Right cardiac atrium (tissue), 5 donors: ENCODE data around the gene PHYHD1. TPM values are rescaled to one million over a fixed set of nuclear protein-coding genes. Genes with fewer than 3 reads are reported as not detected.

ENCODE experiments used
- ATAC-seq, 2 donors: fragments of 200-7000 bp; cut with Tn5 transposase; one replicate each; pipeline versions ENCODE4 v1.8.0 to v1.9.1; 2020; ENCODE audit warnings: moderate library complexity in 2 of 2, mild to moderate bottlenecking in 1 of 2
- DNase-seq, 3 donors: peaks; one replicate each; pipeline ENCODE4 v3.0.0-alpha.2; 2020
- H3K27ac ChIP-seq: one replicate; pipeline ENCODE4 v1.5.1; 2013; ENCODE audit warnings: mild to moderate bottlenecking, low read length, control low read depth, moderate library complexity
- H3K27me3 ChIP-seq: one replicate; pipeline ENCODE4 v1.6.1; 2013; ENCODE audit not compliant: control insufficient read depth, insufficient read depth
- H3K4me1 ChIP-seq: one replicate; pipeline ENCODE4 v1.6.1; 2013; ENCODE audit warnings: low read length; ENCODE audit not compliant: control insufficient read depth, insufficient read depth
- H3K4me3 ChIP-seq: one replicate; pipeline ENCODE4 v1.5.1; 2013; ENCODE audit warnings: low read length, control low read depth
- H3K9me3 ChIP-seq: one replicate; pipeline ENCODE4 v1.6.1; 2013; ENCODE audit warnings: low read length; ENCODE audit not compliant: control insufficient read depth
- WGBS: extraction: QIAGEN DNeasy Blood & Tissue Kit; methylation state at CpG from one replicate; pipeline ENCODE4 v1.1.7; 2013; 5-methylcytosine and 5-hydroxymethylcytosine counted together
- intact Hi-C, 4 donors: fragments of 100-400 bp; cut with DNase I; formaldehyde crosslinking; loops; one replicate each; pipeline versions ENCODE4 v1.11.0 to v1.14.0; 2022 to 2023
- polyA plus RNA-seq: library from polyadenylated mRNA; stranded (reverse); fragments of 200-250 nt; gene quantifications from one replicate; pipeline ENCODE4 v1.2.3, GENCODE V29; 2013
- total RNA-seq, 4 donors: library from RNA; stranded (reverse); fragmentation: NEBNext Ultra II Directional; extraction: Animal tissue kit (Norgen Biotek cat#: 25700); gene quantifications; one replicate each; pipeline ENCODE4 v1.2.1, GENCODE V29; 2021
- donor health status: healthy with polysubstance abuse.
- donor health status: DM: no; HTN: yes; CAD: no.
- donor health status: DM: no; HTN: no; CAD: no.
- donor health status: DM: no; HTN: yes; CAD: no; lungs with severe emphysema.
- donor health status: DM: yes; HTN: yes; CAD: no.

Gene PHYHD1
- total and polyA plus RNA-seq, 5 donors: 30.4 to 64.4 (median 38.8) TPM

DNA sequence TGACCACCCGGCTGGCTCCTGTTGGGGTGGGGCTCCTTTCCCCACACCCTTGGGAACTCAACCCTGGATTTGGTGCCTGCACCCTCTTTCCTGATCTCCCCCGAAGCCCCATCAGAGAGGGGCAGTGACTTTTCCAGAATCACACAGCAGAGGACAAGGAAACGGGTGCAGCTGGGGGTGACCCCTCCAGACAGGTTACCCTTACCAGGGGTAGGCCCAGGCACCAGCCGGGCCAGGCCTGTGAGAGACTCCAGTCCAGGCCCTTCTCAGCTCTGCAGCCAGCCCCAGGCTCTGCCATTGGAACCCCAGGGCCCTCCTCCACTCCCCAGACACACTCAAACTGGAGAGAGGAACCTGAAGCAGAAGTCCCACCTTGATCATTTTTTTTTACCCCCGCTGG is 19.0 kb upstream of the PHYHD1 start:
- H3K27me3 ChIP-seq: no peaks in the 10 kb centered on the region
- peaks cover 14% of the 10 kb centered on the region for H3K4me1 ChIP-seq
- intact Hi-C loops: no loop called here
- WGBS: 87% methylated on average over 5 of the region's 5 CpGs
- no peak overlapping the region for H3K4me3 ChIP-seq
- H3K27ac ChIP-seq: no peak overlapping the region
- ATAC-seq: no peak
- no peaks in the 10 kb centered on the region for H3K9me3 ChIP-seq
- no peak for DNase-seq

DNA sequence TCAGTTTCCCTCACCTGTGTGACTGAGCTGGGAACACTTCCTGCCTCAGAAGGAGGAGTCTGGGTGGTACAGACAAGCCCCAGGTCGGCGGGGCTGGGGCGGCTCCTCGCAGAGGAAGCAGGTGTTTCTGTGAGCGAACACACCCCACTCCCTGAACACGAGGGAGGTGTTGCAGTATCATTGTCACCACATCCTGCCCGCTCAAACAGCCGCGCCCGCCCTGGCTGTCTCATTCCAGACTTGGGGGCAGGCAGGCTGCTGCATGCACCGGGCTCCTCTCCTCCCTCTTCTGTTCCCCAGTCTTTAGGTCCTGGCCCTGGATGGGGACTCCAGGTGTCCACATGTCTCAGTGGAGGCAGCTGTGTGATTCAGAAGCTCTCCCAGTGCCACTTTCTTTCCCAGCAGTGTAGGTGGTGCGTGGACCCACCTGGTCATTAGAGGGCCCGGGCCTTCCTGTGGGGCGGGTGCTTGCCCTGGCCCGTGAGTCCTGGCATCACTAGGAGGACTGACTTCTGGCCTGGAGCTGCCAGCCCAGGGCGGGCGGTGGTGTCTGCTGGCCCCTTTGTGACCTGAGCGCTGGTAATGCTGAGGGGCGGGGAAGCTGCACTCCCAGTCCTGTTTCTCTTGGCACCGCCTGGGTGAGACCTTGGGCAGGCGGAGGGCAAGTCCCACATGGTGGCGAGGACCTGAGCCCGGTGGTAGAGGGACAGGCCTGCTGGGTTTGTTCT is 18.3 kb upstream of the PHYHD1 start:
- H3K4me1 ChIP-seq: peaks cover 14% of the 10 kb centered on the region
- DNase-seq (peak; percentile 59 to 83 (median 81)), ATAC-seq (peak; percentile 34 to 58)
- no peak overlapping the region for H3K4me3 ChIP-seq
- no peaks in the 10 kb centered on the region for H3K27me3 ChIP-seq
- no peaks in the 10 kb centered on the region for H3K9me3 ChIP-seq
- H3K27ac ChIP-seq: peak overlapping the region; percentile 26
- 70% methylated on average over 23 of the region's 23 CpGs for WGBS
- intact Hi-C loops: no loop called here

DNA sequence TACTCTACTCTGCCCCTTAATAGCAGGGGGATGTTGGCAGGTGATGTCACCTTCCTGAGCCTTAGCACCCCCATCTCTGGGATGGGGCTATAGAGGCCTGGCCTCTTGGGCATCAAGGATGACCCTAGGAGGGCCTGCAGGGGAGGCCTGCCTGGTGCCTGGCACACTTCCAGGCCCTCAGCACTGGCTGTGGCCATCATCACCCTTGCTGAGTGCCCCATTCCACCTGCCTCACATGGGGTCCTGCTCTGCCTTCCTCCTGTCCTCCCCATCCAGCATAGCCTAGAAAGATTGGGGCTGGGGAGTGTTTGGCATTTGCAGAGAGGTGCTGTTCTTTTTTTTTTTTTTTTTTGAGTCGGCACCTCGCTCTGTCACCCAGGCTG is 17.7 kb upstream of the PHYHD1 start:
- intact Hi-C loops: no loop called here
- ATAC-seq (peak in 1 of 2 donors; percentile 1), DNase-seq (no peak)
- H3K9me3 ChIP-seq: no peaks in the 10 kb centered on the region
- WGBS: 90% methylated on average over 2 of the region's 2 CpGs
- H3K27me3 ChIP-seq: no peaks in the 10 kb centered on the region
- H3K4me1 ChIP-seq: peaks cover 14% of the 10 kb centered on the region
- peak overlapping the region; percentile 26 for H3K27ac ChIP-seq
- H3K4me3 ChIP-seq: no peak overlapping the region

DNA sequence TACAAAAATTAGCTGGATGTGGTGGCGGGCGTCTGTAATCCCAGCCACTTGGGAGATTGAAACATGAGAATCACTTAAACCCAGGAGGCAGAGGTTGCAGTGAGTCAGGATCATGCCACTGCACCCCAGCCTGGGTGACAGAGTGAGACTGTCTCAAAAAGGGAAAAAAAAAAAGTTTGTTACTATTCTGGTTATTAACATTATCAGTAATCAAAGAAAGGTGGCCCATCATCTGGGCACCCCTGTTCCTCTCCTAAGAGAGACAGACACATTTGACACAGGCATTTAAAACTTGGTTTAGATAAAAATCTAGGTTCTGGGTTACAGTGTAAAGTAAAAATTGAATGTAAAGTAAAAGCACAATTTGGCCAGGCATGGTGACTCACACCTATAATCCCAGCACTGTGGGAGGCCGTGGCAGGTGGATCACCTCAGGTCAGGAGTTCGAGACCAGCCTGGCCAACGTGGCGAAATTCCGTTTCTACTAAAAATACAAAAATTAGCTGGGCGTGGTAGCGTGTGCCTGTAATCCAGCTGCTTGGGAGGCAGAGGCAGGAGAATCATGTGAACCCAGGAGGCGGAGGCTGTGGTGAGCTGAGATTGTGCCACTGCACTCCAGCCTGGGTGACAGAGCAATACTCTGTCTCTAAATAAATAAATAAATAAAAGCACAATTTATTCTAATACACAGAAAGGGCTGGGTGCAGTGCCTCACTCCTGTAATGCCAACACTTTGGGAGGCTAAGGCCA is 16.7 kb upstream of the PHYHD1 start:
- no peaks in the 10 kb centered on the region for H3K27me3 ChIP-seq
- WGBS: 96% methylated on average over 10 of the region's 10 CpGs
- H3K9me3 ChIP-seq: no peaks in the 10 kb centered on the region
- ATAC-seq: no peak
- no peak overlapping the region for H3K4me3 ChIP-seq
- intact Hi-C loops: no loop called here
- no peak overlapping the region for H3K27ac ChIP-seq
- H3K4me1 ChIP-seq: peaks cover 9% of the 10 kb centered on the region
- no peak for DNase-seq

DNA sequence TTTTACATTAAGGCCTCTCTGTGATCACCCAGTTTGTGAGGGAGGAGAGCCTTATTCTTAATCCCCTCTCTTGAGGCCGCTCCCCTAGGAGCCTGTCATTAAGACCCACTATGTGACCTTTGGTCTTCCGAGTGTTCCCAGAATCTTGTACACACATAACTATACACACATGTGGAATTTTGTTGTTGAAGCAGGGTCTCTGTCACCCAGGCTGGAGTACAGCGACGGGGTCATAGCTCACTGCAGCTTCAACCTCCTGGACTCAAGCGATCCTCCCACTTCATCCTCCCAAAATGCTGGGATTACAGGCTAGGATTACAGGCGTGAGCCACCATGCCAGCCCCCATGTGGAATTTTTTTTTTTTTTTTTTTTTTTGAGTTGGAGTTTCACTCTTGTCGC is 14.8 kb upstream of the PHYHD1 start:
- no peaks in the 10 kb centered on the region for H3K27me3 ChIP-seq
- no peak overlapping the region for H3K27ac ChIP-seq
- peaks cover 10% of the 10 kb centered on the region for H3K4me1 ChIP-seq
- no peak overlapping the region for H3K4me3 ChIP-seq
- intact Hi-C loops: no loop called here
- DNase-seq (no peak), ATAC-seq (no peak)
- no peaks in the 10 kb centered on the region for H3K9me3 ChIP-seq
- WGBS: 96% methylated on average over 7 of the region's 7 CpGs

DNA sequence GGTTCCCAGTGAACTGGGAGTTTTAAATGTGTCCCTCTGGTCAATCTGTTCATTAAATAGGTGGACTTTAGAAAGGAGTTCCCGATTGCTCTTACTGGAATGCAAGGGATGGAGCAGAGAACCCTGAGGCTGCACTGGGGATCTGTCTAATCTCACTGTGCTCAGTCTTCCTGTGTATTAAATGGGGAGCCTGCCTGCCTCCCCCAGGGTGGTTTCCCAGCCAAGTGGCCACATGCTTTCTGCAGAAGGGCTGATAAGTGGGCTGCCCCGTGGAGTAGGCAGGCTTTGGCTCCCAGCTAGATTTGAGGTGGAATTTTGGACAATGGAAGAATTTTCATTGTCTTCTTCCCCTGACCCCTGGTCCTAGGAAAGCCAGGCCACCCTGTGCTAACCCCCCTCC is 14.0 kb upstream of the PHYHD1 start:
- intact Hi-C loops: no loop called here
- H3K27ac ChIP-seq: no peak overlapping the region
- peak in 1 of 2 donors; percentile 8 for ATAC-seq

DNA sequence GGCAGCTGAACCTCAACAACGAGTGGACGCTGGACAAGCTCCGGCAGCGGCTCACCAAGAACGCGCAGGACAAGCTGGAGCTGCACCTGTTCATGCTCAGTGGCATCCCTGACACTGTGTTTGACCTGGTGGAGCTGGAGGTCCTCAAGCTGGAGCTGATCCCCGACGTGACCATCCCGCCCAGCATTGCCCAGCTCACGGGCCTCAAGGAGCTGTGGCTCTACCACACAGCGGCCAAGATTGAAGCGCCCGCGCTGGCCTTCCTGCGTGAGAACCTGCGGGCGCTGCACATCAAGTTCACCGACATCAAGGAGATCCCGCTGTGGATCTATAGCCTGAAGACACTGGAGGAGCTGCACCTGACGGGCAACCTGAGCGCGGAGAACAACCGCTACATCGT is 12.4 kb upstream of the PHYHD1 start:
- no peak for ATAC-seq

More for the DNA sequence above, 14.0 kb upstream of the PHYHD1 start:
- Histone ChIP-seq H3K4me1 (peaks cover 16% of the 10 kb centered on the region), H3K9me3 (no peaks in the 10 kb centered on the region), H3K27me3 (no peaks in the 10 kb centered on the region), H3K4me3 (no peak overlapping the region)
- 23% methylated on average over 2 of the region's 2 CpGs for WGBS
- DNase-seq: no peak

DNA sequence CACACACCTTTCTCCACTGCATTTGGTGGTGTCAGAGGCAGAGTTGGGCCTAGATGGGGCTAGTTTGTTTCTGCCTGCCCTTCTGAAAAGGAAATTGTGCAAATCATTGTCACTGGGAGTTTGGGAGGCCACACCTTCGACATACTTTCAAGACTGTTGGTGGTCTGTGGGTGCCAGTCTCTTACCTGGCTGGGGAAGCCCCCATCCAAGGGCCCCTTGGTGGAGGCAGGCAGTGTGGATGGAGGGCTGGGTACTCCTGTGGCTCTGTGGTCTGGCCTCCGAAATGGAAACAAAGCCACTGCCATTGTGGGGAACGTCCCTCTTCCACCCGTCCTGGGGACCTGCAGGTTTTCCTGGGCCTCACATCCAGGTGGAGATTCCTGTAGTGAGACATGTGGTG is 10.9 kb upstream of the PHYHD1 start:
- 85% methylated on average over 4 of the region's 4 CpGs for WGBS
- H3K4me1 ChIP-seq: peaks cover 36% of the 10 kb centered on the region
- intact Hi-C loops: no loop called here

More for the DNA sequence above, 12.4 kb upstream of the PHYHD1 start:
- intact Hi-C loops: no loop called here
- H3K4me3 ChIP-seq: no peak overlapping the region
- no peak overlapping the region for H3K27ac ChIP-seq
- peaks cover 29% of the 10 kb centered on the region for H3K4me1 ChIP-seq
- no peaks in the 10 kb centered on the region for H3K9me3 ChIP-seq
- DNase-seq: no peak
- 97% methylated on average over 24 of the region's 24 CpGs for WGBS
- no peaks in the 10 kb centered on the region for H3K27me3 ChIP-seq

DNA sequence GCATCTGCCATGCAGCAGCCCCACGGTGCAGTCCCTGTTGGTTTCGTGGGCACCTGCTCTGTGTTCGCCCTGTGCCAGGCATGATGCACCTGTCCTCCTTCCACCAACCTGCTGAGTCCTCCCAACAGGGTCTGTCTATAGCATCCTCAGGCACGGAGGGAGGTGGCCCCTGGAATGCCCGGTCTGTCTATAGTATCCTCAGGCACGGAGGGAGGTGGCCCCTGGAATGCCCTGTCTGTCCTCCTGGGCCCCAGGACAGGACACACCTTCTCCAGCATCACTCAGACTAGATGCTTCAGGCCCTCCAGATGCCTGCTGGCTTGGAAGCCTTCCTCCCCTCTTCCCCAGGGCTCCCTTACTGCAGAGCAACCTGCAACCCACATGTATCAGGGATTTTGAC is 9.9 kb upstream of the PHYHD1 start:
- intact Hi-C loops: no loop called here
- no peaks in the 10 kb centered on the region for H3K9me3 ChIP-seq
- ATAC-seq (no peak), DNase-seq (no peak)
- H3K27me3 ChIP-seq: no peaks in the 10 kb centered on the region
- WGBS: 73% methylated on average over 6 of the region's 6 CpGs
- H3K27ac ChIP-seq: peak overlapping the region; percentile 73
- peaks cover 36% of the 10 kb centered on the region for H3K4me1 ChIP-seq
- H3K4me3 ChIP-seq: no peak overlapping the region

More for the DNA sequence above, 10.9 kb upstream of the PHYHD1 start:
- DNase-seq (no peak), ATAC-seq (no peak)
- no peak overlapping the region for H3K4me3 ChIP-seq
- H3K9me3 ChIP-seq: no peaks in the 10 kb centered on the region
- H3K27me3 ChIP-seq: no peaks in the 10 kb centered on the region
- peak overlapping the region; percentile 7 for H3K27ac ChIP-seq

DNA sequence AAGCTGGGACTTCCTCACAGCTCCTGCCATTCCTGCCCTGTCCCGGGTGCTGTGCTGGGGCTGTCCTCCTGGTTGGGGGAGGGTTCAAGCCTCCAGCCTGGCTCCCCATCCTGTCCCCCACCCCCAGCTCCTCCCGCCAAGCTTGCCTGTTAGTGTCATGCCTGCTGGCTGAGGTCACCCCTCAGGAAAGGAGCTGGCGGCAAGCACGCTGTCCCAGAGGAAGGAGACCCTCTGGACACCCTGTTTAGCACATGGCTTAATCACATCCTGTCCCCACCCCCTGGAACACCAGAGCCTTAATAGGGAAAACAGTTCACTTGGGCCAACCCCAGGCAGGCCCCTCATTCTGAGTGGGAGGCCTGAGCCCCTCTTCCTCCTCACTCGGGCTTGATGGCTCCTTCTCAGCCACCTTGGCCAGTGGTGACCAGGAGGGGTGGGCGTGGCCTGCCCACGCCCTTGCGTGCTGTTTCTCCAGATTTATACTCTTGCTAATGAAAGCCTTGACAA is 9.2 kb upstream of the PHYHD1 start:
- intact Hi-C loops: no loop called here
- no peak overlapping the region for H3K4me3 ChIP-seq
- DNase-seq (peak; percentile 83 to 91 (median 89)), ATAC-seq (peak; percentile 70 to 87)
- H3K4me1 ChIP-seq: peaks cover 38% of the 10 kb centered on the region
- peak overlapping the region; percentile 76 for H3K27ac ChIP-seq
- H3K9me3 ChIP-seq: no peaks in the 10 kb centered on the region
- WGBS: 19% methylated on average over 8 of the region's 8 CpGs
- H3K27me3 ChIP-seq: no peaks in the 10 kb centered on the region

DNA sequence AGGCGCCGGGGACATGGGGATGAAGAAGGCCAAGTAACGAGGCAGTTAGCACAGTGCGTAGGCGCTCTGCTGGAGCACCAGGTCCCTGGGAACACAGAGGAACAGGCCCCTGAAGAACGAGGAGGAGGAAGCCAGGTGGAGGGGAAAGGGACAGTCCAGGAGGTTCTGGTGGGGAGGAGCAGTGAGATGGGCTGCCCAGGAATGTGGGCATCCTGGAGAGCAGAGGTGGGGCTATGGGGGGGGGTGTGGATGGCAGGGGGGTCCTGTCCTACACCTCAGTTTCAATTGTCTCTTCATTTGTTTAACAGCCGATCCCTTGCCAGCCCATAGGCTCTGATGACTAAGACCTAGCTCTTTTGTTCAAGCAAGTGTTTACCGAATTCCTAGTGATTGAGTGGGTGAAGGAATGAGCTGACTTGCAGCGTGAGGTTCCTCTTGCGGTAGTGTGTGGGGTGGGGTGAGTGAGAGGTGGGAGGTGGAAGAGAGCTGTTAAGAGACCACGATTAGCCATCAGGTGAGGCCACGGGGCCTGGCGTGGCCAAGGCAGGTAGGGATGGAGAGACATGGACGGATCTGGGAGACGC is 8.4 kb upstream of the PHYHD1 start:
- Histone ChIP-seq H3K27ac (peak overlapping the region; percentile 76), H3K9me3 (no peaks in the 10 kb centered on the region), H3K4me3 (no peak overlapping the region), H3K4me1 (peaks cover 40% of the 10 kb centered on the region), H3K27me3 (no peaks in the 10 kb centered on the region)
- WGBS: 70% methylated on average over 15 of the region's 15 CpGs
- DNase-seq (no peak), ATAC-seq (no peak)
- intact Hi-C loops: no loop called here
